Endodermal cell (in vitro differentiated cells): ENCODE data around the gene FAM168A. TPM values are rescaled to one million over a fixed set of nuclear protein-coding genes. Genes with fewer than 3 reads are reported as not detected.

Experiments
- DNase-seq: peaks from one replicate; pipeline ENCODE4 v3.0.0-alpha.2; 2017
- H3K27ac ChIP-seq: 2 replicates; pipeline ENCODE4 v1.5.1; 2013; ENCODE audit warnings: mild to moderate bottlenecking, low read depth, low read length, moderate library complexity
- H3K27me3 ChIP-seq: 2 replicates; pipeline ENCODE4 v1.6.1; 2013; ENCODE audit warnings: mild to moderate bottlenecking, low read length, moderate library complexity; ENCODE audit not compliant: insufficient read depth, control insufficient read depth, poor library complexity, severe bottlenecking
- H3K36me3 ChIP-seq: 2 replicates; pipeline ENCODE4 v1.7.0; 2013; ENCODE audit warnings: mild to moderate bottlenecking, low read length, moderate library complexity; ENCODE audit not compliant: control insufficient read depth, insufficient read depth
- H3K4me1 ChIP-seq: one replicate; pipeline ENCODE4 v1.7.0; 2013; ENCODE audit warnings: low read length; ENCODE audit not compliant: control insufficient read depth, insufficient read depth
- H3K4me3 ChIP-seq: 2 replicates; pipeline ENCODE4 v1.5.1; 2013; ENCODE audit warnings: mild to moderate bottlenecking, low read length, moderate library complexity
- H3K9ac ChIP-seq: 2 replicates; pipeline ENCODE4 v1.6.1; 2013; ENCODE audit warnings: mild to moderate bottlenecking, low read length, moderate library complexity; ENCODE audit not compliant: poor library complexity, severe bottlenecking; ENCODE audit errors: extremely low read depth
- H3K9me3 ChIP-seq: 2 replicates; pipeline ENCODE4 v1.6.1; 2013; ENCODE audit warnings: mild to moderate bottlenecking, low read length, moderate library complexity; ENCODE audit not compliant: control insufficient read depth
- H3K27ac Mint-ChIP-seq: 2 replicates; pipeline ENCODE4 v1.8.0; 2020; ENCODE audit warnings: mixed read lengths
- H3K27me3 Mint-ChIP-seq: 2 replicates; pipeline ENCODE4 v1.8.0; 2021; ENCODE audit warnings: mild to moderate bottlenecking, mixed read lengths; ENCODE audit not compliant: insufficient read depth
- H3K36me3 Mint-ChIP-seq: 2 replicates; pipeline ENCODE4 v1.8.0; 2020; ENCODE audit warnings: low read depth, mixed read lengths
- H3K4me1 Mint-ChIP-seq: 2 replicates; pipeline ENCODE4 v1.8.0; 2020; ENCODE audit warnings: mixed read lengths
- H3K4me3 Mint-ChIP-seq: 2 replicates; pipeline ENCODE4 v1.8.0; 2020; ENCODE audit warnings: mild to moderate bottlenecking, moderate library complexity, mixed read lengths
- H3K9me3 Mint-ChIP-seq: 2 replicates; pipeline ENCODE4 v1.8.0; 2020; ENCODE audit warnings: mild to moderate bottlenecking, mixed read lengths
- WGBS, 2 experiments: methylation state at CpG; one replicate each; pipeline versions ENCODE4 v1.1.5 to v1.1.7; 2013; ENCODE audit warnings: missing lambda C conversion rate in 2 of 2, mixed read lengths in 1 of 2; ENCODE audit not compliant: insufficient coverage in 1 of 2, insufficient read length in 1 of 2; 5-methylcytosine and 5-hydroxymethylcytosine counted together
- total RNA-seq, 2 donors: library from RNA; stranded (reverse); fragmentation: NEBNext Ultra II Directional in 1 of 2; extraction: Animal tissue kit (Norgen Biotek cat#: 25700) in 1 of 2; gene quantifications; 2 replicates in 1 of 2; 3 replicates in 1 of 2; pipeline ENCODE4 v1.2.1, GENCODE V29; 2021
- TF ChIP-seq, protein P1 (sequence below): fragments of 200-600 bp; sonication (generic); conservative IDR thresholded peaks from 2 replicates; pipeline ENCODE4 v1.5.0; 2021; ENCODE audit warnings: antibody characterized with exemption, mild to moderate bottlenecking

Gene FAM168A
- total RNA-seq, 2 donors from 2014 or later: 27.4 to 31.6 TPM

DNA sequence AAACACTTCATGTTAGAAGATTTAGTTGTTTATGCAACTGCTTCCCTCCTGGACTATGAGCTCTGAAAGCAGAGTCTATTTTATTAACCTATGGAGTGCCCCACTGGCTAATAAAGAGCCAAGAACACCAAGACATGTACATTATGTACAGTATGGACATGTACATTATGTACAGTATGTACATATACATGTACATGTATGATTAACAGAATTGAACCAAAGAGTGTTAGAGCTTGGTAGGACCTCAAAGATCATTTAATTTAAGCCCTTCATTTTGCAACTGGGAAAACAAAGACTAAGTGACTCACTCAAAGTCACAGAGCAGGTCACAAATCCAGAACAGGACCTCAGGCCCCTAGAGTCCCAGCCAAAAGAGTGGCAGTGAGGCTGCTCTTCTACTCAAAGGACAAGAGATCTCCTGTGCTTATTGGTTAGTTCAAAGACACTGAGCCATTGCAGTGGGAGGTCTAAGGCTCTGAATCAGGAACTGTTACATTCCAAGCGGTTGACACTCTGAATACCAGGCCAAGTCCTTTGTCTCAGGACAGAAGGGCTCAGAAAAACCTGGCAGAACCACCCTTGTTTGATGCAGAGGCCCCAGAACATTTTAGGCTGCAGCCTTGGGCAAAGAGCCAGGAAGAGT is 103.8 kb downstream of the FAM168A start:
- peaks cover 9% of the 10 kb centered on the region for H3K9me3 Mint-ChIP-seq
- H3K27me3 Mint-ChIP-seq: no peaks in the 10 kb centered on the region
- Histone ChIP-seq H3K27me3 (no peaks in the 10 kb centered on the region), H3K4me3 (no peak overlapping the region), H3K9ac (no peak overlapping the region), H3K27ac (peak overlapping the region; percentile 47), H3K36me3 (peaks cover 4% of the 10 kb centered on the region), H3K4me1 (peaks cover 3% of the 10 kb centered on the region), H3K9me3 (peaks cover 4% of the 10 kb centered on the region)
- peak; percentile 88 for DNase-seq
- TF ChIP-seq, protein P1, sequence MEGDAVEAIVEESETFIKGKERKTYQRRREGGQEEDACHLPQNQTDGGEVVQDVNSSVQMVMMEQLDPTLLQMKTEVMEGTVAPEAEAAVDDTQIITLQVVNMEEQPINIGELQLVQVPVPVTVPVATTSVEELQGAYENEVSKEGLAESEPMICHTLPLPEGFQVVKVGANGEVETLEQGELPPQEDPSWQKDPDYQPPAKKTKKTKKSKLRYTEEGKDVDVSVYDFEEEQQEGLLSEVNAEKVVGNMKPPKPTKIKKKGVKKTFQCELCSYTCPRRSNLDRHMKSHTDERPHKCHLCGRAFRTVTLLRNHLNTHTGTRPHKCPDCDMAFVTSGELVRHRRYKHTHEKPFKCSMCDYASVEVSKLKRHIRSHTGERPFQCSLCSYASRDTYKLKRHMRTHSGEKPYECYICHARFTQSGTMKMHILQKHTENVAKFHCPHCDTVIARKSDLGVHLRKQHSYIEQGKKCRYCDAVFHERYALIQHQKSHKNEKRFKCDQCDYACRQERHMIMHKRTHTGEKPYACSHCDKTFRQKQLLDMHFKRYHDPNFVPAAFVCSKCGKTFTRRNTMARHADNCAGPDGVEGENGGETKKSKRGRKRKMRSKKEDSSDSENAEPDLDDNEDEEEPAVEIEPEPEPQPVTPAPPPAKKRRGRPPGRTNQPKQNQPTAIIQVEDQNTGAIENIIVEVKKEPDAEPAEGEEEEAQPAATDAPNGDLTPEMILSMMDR: no peak
- H3K36me3 Mint-ChIP-seq: peaks cover 16% of the 10 kb centered on the region
- peak overlapping the region; percentile 95 for H3K27ac Mint-ChIP-seq
- H3K4me3 Mint-ChIP-seq: no peak overlapping the region
- WGBS, 2 experiments: 44 to 47% methylated on average over 1 of the region's 1 CpG
- H3K4me1 Mint-ChIP-seq: peaks cover 12% of the 10 kb centered on the region

DNA sequence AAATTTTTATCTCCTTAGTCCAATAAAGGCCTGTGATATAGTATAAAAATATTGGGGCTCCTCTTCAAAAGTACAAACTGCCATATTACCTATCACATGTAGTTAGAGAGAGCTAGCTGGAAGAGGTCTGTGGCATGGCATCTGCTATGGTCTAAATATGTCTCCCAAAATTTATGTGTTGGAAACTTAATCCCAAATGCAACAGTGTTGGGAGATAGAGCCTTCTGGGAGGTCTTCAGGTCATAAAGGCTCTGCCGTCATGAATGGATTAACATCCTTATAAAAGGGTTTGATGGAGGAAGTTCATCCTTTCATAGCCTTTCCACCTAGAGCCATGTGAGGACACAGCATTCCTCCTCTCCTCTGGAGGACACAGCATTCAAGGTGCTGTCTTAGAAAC is 116.3 kb downstream of the FAM168A start:
- H3K4me1 Mint-ChIP-seq: peaks cover 5% of the 10 kb centered on the region
- Histone ChIP-seq H3K4me1 (peaks cover 3% of the 10 kb centered on the region), H3K4me3 (no peak overlapping the region), H3K27me3 (no peaks in the 10 kb centered on the region), H3K9ac (no peak overlapping the region), H3K27ac (no peak overlapping the region), H3K9me3 (peaks cover 18% of the 10 kb centered on the region), H3K36me3 (peaks cover 6% of the 10 kb centered on the region)
- H3K27me3 Mint-ChIP-seq: no peaks in the 10 kb centered on the region
- H3K4me3 Mint-ChIP-seq: no peak overlapping the region
- 80 to 100% methylated on average over 1 of the region's 1 CpG for WGBS, 2 experiments
- H3K27ac Mint-ChIP-seq: no peak overlapping the region
- DNase-seq: no peak
- H3K9me3 Mint-ChIP-seq: peaks cover 14% of the 10 kb centered on the region
- H3K36me3 Mint-ChIP-seq: peaks cover 5% of the 10 kb centered on the region
- TF ChIP-seq, protein P1: no peak

DNA sequence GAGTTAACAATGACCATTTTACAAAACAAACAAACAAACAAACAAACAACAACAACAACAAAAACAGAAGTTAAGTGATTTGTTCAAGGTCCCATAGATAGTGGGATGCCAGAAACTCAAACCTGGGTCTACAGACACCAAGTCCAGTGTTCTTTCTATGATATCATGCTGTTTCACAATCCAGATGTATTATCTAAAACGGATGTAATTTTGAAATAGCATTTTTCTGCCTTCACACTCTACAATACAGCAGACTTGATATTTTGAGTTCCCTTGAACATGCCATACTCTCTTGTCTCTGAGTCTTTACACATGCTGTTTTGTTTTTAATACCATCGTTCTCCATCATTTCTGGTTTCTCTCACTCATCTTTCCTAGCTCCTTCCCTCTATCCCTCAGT is 117.2 kb downstream of the FAM168A start:
- DNase-seq: no peak
- peaks cover 20% of the 10 kb centered on the region for H3K9me3 ChIP-seq
- H3K4me1 ChIP-seq: peaks cover 7% of the 10 kb centered on the region
- H3K4me3 ChIP-seq: no peak overlapping the region
- H3K27me3 ChIP-seq: no peaks in the 10 kb centered on the region
- TF ChIP-seq, protein P1: no peak
- H3K9me3 Mint-ChIP-seq: peaks cover 14% of the 10 kb centered on the region
- H3K9ac ChIP-seq: no peak overlapping the region
- H3K36me3 ChIP-seq: peaks cover 6% of the 10 kb centered on the region
- peaks cover 5% of the 10 kb centered on the region for H3K36me3 Mint-ChIP-seq
- no peak overlapping the region for H3K27ac Mint-ChIP-seq
- H3K4me1 Mint-ChIP-seq: peaks cover 11% of the 10 kb centered on the region
- H3K27me3 Mint-ChIP-seq: no peaks in the 10 kb centered on the region
- H3K4me3 Mint-ChIP-seq: no peak overlapping the region
- H3K27ac ChIP-seq: no peak overlapping the region
- WGBS, 2 experiments: 90 to 94% methylated on average over 2 of the region's 2 CpGs
